SIG-M5 treated with dmso at 0.1 percent for 504 hours (cell line): ENCODE measurements around the gene NTN4.
"Not testable (repeated sequence)": the region's sequence is repeated elsewhere in the genome, so short reads cannot be mapped to it uniquely, and the experiment has no call there.

Experiments used
- DNase-seq: peaks from one replicate; lab custom pipeline; 2025; ENCODE audit not compliant: unreplicated experiment; lab: John Stamatoyannopoulos, UW

Gene NTN4

DNA sequence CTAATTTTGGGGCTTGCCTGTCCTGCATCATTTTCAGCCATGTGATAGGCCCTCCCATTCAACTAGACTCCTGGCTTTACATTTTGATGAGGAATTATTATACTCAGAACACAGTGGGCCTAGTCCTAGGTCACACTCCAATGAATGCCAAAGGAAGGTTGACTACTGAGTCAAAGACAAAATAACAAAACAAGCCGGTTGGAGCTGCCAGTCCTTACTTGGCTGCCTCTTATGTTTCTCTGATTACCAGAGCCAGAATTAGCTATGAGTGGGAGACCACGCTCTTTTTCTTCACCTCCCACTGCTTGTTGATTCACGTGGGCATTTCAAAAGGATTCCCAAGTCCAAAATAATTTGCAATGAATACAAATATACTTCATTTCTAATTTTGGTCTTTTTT, 161.2 kb downstream of the NTN4 start:
- DNase-seq, result no peak

DNA sequence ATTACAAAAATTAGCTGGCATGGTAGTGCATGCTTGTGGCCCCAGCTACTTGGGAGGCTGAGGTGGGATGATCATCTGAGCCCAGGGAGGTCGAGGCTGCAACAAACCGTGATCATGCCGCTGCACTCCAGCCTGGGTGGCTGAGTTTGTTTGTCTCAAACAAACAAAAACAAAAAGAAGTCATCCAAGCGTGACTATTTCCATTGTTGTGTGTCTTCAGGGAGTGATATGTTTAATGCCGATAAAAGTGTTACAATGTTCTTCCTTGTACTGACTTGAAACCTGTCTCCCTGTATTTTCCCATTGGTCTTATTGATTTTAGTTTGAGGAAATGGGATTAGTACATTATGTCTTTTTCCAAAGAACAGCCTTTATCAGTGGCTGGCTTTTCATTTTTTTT, 163.7 kb downstream of the NTN4 start:
- DNase-seq, result no peak

DNA sequence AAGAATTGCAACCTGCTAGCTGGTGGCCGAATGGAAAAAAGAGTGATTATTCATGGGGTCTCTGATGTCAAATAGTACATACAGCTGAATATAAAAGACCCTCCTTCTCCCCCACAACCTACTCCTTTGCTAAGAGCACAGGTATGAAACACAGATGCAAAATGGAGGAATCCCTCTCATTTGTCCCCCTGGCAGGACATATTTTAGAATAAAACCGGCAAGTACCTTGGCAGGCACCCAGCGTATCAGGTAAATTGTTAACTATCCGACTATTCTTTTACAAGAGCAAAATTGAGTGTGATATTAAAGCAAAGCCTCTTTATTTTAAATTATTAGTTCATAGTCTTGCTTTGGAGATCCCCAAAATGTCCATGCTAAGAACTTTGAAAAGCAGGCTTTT, 165.6 kb downstream of the NTN4 start:
- no peak for DNase-seq

DNA sequence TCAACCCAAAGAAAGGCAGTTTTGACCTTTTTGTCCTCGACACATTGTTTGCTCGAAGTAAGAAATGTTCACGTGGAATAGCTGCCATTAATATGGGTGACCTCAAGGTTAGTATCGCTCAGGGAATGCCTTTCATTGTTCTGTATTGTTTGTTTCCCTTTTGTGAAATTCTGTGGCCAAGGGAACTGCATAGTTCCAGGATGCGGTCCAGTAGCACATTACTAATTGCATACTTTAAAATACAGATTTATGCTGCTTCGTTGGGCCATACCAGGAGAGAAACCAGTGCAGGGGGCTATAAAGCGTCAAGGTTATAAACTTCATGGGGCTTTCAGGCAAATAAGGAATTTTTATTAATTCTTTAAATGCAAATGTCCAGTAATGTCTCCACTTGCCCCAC, 166.0 kb downstream of the NTN4 start:
- DNase-seq, result no peak

DNA sequence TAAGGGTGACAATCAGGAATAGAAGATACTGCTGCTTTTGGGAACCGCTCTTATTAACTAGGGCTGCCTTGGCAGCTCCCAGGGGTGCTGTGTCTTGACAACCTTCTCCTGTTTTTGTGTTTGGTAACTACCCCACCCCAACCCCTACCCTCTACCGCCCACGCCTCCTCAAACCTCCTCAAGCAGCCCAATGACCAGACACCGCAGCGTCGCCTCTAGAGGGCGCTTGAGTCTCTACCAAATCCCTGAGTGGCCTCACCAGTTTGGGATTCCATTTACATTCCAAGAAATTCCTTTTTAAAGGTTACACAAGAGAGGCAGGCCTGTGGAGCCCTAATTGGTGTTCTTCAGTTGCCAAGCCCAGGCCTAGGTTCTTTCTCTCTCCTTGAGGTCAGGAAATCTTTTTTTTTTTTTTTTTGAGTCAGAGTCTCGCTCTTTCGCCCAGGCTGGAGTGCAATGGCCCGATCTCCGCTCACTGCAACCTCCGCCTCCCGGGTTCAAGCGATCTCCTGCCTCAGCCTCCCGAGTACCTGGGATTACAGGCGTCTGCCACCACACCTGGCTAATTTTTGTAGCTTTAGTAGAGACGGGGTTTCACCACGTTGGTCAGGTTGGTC, 166.9 kb downstream of the NTN4 start:
- peak; percentile 40 for DNase-seq

DNA sequence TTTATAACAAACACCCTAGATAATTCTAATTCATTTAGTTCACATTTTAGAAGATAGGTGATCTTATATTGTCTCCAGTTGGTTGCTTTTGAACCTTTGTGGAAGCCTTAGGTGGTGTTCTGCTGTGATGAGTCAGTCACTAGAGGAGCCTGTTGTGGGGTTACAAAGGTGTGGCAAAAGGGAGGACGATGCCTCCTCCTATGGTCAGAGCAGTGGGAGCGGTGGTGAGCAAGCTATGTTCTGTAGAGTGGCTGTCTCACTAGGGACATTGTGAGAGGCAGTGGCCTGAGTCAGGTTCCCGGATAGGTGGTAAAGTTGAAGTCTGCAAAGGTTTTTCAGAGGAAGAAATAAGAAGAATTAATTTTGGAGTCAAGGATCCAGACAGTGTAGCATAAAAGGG, 167.7 kb downstream of the NTN4 start:
- no peak for DNase-seq

DNA sequence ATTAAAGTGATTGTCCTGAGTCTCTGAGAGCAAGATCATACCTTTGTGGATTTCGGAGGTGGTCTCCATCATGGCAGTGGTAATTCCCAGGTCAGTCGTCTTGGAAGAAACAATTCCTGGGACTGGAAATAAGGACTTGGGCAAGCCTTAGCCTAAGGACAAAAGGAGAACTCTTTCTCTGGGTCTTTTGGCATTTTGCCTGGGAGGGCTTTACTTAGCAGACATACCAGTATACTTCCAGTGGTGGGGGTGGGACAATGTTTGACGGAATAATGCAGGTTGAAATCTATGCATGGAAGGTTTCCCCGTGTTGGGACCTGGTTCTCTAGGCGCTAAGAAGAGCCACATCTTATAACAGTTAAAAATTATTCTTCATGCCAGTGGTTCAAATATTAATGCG, 168.8 kb downstream of the NTN4 start:
- no peak for DNase-seq

DNA sequence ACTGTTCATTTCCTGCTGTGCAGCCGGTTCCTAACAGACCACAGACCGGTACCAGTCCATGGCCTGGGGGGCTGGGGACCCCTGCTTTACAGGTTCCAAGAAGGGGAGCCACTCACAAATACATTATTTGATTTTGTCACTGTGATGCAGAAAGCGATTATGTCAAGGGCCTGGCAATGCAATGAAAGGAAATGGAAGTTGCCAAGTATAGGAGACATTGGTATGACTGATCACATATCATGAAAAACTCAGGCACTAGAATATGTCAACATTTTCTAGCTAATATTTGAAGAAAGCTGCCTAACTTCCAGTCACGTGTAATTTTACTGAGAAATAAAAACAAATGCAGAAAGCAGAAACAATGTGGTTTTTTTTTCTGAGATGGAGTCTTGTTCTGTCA, 170.4 kb downstream of the NTN4 start:
- no peak for DNase-seq

DNA sequence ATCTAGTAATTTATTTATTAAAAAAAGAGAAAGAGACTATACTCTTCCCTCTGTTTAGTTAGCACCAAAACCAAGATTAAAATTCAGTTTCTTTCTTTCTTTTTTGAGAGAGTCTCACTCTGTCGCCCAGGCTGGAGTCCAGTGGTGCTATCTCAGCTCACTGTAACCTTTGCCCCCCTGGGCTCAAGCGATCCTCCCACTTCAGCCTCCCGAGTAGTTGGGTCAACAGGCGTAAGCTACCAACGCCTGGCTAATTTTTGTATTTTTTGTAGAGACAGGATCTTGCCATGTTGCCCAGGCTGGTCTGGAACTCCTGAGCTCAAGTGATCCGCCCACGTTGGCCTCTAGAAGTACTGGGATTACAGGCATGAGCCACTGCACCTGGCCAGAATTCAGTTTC, 174.1 kb downstream of the NTN4 start:
- not testable (repeated sequence) for DNase-seq

DNA sequence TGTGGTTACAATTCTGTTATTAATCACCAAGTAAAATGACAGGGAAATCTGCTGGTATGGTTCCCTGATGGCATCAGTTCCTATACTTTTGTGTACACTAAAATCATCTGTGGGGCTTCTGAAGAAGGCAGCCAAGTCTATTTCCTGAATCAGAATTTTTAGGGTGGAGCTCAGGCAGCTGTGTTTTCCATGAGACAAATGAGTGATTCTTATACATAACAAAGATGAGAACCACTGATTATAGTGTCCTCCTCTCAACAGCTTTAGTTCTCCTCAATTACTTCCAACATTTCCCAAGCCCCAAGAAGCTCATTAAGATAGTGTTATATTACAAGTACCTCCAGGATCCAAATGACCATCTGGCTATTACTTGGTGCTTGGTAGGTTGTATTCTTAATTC, 174.8 kb downstream of the NTN4 start:
- DNase-seq, result no peak

DNA sequence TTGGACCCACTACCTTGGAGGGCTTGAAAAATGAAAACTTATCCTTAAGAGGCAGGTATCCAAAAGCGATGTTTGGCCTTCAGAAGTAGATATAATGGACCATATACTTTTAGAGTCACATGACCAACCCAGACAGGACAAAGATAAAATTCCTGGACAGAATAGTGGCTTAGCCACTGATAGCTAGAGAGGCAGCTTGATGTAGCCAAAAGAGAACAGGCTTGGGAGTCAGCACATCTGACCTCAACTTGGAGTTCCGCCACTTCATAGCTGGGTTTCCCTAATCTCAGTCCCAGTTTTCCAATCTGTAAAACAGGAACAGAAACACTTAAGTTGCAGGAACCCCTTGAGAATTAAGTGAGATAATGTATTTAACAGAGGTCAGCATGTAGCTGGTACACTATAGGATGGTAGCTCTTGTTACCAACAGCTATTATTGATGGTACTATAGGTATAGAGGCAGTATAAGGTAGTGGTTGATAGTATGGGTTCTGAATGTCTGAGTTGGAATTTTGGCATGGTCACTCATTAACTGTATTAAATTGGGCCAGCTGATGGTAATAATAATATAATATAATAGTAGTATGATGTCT, 176.1 kb downstream of the NTN4 start:
- DNase-seq, result no peak

DNA sequence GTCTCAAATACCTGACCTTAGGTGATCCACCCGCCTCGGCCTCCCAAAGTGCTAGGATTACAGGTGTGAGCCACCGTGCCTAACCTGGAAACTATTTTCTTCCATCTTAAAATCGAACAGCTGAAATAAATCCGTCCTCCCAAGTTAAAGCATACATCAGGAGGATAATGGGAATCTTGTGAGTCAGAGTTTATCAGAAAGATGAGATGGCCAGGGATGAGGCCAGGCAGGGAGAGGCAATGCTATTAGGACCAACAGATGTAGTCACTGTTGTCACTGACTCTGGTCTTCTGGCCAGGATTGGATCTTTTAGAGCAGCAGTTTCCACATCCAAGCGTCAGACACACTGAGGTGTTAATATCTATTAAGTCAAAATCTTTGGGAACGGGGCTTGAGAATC, 177.5 kb downstream of the NTN4 start:
- no peak for DNase-seq

DNA sequence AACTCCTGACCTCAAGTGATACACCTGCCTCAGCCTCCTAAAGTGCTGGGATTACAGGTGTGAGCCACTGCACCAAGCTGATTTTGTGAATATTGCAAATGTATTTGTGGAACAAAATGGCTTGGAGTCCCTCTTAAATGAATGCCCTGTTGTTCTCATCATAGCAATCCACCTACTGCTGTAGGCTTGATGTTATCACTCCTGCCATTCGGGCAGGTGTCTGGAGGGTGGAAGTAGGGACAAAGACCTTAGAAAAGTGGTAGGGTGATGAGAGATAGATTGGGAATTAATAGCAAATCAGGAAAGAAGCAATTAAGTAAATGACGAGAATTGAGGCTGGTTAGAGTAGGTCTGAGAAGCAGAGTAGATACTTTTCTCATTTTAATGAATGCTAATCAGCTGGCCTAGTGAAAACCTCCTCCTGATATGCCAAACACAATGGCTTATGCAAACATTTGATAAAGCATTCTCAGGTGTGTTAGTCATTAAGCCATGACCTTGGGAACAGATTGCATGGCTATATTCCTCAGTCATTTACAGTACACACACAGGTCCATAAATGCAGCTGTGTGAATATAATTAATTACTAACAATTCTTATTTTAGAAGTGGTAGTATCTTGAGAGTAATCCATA, 178.8 kb downstream of the NTN4 start:
- no peak for DNase-seq

DNA sequence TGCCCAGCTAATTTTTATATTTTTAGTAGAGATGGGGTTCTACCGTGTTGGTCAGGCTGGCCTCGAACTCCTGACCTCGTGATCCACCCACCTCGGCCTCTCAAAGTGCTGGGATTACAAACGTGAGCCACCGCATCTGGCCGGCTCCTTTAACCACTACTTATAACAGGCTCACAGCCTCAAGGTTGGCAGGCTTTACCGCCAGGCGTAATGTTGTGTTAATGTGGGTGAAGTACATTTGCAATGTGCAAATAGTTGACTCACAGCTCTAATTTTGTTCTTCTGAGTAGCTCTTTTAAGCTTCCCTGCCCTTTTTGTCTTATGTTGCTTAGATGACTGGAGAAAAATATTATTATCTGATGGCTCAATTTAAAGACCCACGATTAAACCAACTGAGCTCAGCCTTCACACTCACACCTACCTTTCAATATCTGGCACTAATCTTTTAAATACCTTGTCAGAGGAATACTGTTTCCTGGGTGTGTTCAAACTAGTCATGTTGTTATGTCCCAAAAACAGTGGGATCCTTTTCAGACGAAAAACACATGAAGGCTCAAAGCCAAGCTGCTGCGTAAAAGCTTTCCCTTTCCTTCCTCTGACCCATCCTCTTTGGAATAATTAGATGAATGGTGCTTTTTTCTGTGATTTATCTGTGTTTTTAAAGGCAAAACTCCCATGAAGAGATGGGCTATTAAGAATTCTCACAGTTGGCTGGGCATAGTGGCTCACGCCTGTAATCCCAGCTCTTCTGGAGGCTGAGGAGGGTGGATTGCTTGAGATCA, 182.1 kb downstream of the NTN4 start:
- DNase-seq, result no peak
